GM21825 (cell line): ENCODE results near the gene WWP2.

Experiments used
- ATAC-seq: cut with Tn5 transposase; IDR thresholded peaks from one replicate; pipeline ENCODE4 v1.9.1; 2021; ENCODE audit warnings: mild to moderate bottlenecking, moderate library complexity; ENCODE audit not compliant: unreplicated experiment

The WWP2 gene

GRCh38 chr16:69830146-69830533 is 68.0 kb downstream of the WWP2 start:
- no peak for ATAC-seq

GRCh38 chr16:69830534-69831211 is 68.5 kb downstream of the WWP2 start:
- ATAC-seq, result no peak

GRCh38 chr16:69831212-69832123 is 69.3 kb downstream of the WWP2 start:
- no peak for ATAC-seq

- ATAC-seq, result no peak
These were observed 71.5 kb downstream of the WWP2 start for GRCh38 chr16:69833357-69834282.

- no peak for ATAC-seq
These were observed 72.8 kb downstream of the WWP2 start for GRCh38 chr16:69834807-69835466.

- ATAC-seq, result no peak
These were observed 74.1 kb downstream of the WWP2 start for GRCh38 chr16:69836257-69836656.

- no peak for ATAC-seq
These were observed 75.2 kb downstream of the WWP2 start for GRCh38 chr16:69837380-69837779.

- ATAC-seq, result no peak
These were observed 76.4 kb downstream of the WWP2 start for GRCh38 chr16:69838489-69838888.

GRCh38 chr16:69839240-69839688 is 77.1 kb downstream of the WWP2 start:
- ATAC-seq, result no peak

GRCh38 chr16:69839798-69840409 is 77.8 kb downstream of the WWP2 start:
- no peak for ATAC-seq

GRCh38 chr16:69840975-69841374 is 78.8 kb downstream of the WWP2 start:
- ATAC-seq, result no peak

GRCh38 chr16:69844441-69844840 is 82.3 kb downstream of the WWP2 start:
- no peak for ATAC-seq

GRCh38 chr16:69845181-69845580 is 83.0 kb downstream of the WWP2 start:
- ATAC-seq, result no peak

- no peak for ATAC-seq
These were observed 85.5 kb downstream of the WWP2 start for GRCh38 chr16:69847643-69848042.

GRCh38 chr16:69848637-69849545 is 86.8 kb downstream of the WWP2 start:
- no peak for ATAC-seq

GRCh38 chr16:69851491-69852240 is 89.5 kb downstream of the WWP2 start:
- no peak for ATAC-seq

GRCh38 chr16:69852815-69853214 is 90.7 kb downstream of the WWP2 start:
- ATAC-seq, result no peak

- no peak for ATAC-seq
These were observed 91.3 kb downstream of the WWP2 start for GRCh38 chr16:69853481-69853880.
